ENCODE results near the gene ZFHX3.

Gene ZFHX3

DNA sequence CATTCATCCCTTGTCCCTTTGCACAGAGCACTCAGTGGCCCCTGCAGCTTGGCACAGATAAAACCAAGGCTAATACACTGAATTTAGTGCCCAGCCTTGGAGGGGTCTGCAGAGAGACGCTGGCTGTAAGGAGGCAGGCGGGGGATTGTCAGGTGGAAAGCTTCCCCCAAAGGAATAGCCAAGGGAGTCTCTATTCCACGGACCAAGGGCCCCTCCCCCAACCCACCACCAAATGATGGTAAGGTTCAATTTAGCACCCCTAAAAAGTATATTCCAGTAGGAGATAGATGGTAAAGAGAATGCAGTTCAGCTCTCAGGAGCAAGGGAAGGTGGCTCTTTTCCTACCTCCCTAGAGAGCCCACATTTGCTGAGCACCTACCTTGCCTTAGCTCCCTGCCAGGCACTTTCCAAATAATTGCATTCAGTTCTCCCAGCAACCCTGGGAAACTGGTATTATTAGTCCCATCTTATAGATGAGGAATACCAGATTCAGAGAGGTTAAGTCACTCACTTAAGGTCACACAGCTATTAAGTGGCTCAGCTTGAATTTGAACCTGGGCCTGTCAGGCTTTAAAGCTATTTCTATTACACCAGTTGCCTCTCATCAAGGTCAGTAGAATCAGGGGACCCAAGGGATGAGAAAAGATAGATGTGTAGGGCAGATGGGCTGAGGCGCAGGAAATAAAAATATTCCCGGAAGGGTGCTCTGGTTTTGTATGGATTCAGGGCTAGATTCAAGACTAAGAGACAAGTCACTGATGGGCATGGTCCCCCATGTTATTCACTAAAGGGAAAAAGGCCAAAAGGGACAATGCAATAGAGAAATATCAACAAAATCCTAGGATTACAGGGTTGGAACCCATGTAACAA is 20.0 kb upstream of the ZFHX3 start:
- no peak for DNase-seq

DNA sequence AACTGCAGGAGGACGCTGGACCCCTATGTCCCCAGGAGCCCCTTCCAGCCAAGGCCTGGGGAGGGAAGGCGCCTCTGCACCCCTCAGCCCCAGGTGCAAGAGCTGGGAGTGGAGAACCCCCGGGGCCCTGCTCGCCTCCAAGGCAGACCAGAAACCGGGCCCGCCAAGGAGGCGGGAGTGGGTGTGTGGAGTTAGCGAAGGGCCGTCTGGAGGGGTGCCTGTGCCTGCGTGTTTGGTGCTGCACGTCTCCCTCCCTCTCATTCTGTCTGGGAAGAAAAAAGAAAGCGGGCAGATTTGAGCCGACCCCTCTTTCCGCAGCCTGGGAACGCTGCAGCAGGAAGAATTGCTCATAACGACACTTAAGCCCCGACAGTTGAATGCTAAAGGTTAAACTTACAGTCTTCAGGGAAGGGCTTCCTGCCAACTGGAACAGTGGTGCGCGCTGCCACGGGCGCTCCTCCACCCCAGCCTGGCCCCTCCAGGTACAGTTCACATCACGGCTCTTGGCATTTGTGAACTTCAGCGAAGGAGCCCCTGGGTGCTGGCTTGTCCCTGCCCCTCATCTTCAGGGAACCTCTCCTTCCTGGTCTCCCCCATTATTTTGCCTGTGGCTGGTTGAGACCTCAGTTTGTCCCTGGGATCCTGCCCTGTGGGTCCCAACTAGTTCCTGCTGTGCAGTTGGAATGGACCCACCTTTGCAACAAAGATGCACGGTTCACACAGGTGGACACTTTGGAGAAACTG is 19.2 kb upstream of the ZFHX3 start:
- DNase-seq, result no peak

DNA sequence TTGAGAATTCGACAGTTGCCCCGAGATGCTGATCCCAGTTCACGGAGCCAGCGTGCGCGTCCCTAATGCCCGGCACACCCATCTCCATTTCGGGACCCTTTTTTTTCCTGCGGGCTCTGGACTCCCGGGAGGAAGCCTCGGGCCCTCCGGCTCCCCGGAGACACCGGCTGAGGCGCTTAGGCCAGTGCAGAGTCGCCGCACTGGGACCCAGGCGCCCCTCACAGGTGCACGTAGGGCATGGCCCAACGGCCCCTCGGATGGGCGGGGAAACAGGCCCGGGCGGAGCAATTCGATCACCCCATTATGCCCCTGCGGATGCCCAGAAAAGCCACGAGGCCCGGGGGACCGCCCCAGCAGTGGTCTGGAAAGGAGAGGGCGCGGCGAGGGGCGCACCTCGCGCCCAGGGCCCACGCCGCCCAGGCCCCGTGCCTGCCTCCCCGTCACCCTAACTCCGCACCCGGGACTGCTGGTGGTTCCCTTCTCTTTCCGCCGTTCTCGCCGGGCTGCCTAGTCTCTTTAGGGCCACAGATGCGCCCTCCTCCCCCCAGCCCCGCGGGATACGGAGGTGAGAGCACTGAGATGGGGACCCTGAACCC is 18.5 kb upstream of the ZFHX3 start:
- DNase-seq, result no peak

DNA sequence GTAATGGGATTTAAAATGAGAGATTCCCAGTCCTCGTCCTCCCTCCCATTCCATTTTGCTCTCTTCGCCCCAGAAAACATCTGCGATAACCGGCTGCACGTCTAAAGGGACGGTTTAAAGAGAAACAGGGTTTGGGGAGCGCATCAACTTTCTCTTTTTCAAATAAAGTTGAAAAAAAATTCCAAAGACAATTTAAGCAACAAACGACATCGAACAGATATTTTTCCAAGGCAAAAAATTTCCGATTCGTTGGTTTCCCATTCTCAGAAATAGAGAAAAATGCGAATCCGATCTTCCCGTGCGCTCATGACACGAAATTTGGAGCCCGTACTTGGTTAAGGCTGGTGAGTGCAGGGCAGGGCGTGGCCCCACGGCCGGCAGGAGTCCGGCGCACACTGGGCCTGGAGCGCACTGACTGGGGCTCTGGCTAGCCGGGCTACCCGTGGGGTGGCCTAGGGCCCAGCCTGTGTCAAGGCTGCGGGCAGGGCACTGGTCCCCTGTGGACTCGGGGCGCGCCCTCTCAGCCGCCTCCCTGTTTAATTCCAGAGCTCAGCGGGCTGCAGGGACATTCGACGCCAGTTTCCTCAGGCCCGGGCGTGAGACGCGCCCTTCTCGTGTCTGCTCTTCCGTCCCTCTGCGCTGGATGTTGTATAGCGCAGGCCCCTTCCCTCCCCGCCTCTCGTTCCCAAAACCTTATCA is 17.9 kb upstream of the ZFHX3 start:
- peak; percentile 24 to 31 for DNase-seq

DNA sequence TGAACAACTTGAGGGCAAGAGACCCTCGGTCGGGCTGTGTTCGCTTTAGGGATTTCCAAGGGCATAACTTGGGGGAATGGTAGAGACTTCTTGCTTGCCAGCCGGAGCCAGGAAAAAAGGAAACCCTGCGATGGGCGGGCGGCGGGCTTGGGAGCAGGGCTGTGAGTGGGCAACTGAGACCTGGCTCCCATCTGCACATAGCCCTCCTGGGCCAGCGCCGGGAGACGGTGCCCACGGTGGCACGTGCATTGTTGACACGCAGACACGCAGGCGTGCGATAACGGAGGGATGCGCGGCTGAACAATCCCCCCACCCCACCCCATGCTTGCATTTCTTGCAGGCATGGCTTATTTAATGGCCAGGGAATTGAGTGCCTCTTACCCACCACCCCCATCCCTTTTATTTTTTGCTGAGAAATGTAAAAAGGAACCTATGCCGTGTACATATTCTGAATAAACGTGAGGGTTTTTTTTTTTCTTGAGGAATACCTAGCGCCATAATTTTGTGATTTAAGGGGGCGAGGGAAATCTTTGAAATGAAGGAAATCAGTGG is 17.1 kb upstream of the ZFHX3 start:
- no peak for DNase-seq

DNA sequence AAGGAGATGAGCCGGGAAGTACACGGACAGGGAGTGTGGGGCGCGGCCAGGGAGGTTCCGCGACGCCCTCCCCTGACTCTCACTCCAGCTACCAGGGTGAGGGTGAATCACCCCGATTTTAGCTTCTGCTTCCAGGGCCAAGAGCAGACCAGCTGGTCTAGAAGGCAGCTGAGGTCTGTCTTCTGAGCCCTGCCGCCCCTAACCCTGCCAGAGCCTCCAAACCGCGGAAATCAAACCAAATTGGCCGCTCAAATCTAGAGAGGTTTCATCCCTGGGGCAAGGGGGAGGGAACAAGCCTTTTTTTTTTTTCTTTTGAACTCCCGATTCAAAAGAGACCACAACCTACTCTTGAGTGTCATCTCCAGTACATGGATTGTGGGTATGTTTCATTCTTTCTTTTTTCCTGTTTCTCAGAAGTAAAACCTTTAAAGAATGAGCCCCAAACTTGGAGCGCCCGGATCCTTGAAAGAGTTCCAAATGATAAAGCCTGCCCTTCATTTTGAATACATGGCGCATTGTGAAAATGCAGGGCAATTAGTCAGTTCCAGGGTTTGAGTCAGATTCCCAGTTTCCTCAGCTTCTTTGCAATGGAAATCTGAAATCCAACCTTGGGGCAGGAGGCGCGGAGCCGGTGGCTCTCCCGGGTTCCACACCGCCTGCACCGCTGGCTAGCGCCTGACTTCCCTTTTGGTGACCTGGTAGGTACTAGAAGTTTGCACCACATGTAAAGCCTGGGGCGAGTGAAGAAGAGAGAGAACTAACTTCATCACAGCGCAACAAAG is 16.5 kb upstream of the ZFHX3 start:
- peak; percentile 67 to 81 for DNase-seq

DNA sequence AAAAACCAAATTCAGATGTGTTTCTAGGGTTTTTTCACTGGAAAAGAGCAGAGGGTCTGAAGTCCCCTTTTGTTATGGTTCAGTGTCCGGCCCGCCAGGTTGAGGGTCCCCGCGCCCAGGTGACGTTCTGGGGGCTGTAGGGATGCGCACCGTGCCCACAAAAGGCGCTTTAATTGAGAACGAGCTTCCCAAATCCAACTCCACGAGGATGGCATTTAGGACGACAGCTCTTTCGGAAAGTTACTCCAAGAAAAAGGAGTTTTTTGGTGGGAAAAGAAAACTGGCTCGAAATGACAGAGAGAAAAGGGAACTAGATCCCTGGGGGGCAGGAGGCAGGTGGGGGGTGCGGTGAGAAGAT is 15.9 kb upstream of the ZFHX3 start:
- DNase-seq, result no peak

DNA sequence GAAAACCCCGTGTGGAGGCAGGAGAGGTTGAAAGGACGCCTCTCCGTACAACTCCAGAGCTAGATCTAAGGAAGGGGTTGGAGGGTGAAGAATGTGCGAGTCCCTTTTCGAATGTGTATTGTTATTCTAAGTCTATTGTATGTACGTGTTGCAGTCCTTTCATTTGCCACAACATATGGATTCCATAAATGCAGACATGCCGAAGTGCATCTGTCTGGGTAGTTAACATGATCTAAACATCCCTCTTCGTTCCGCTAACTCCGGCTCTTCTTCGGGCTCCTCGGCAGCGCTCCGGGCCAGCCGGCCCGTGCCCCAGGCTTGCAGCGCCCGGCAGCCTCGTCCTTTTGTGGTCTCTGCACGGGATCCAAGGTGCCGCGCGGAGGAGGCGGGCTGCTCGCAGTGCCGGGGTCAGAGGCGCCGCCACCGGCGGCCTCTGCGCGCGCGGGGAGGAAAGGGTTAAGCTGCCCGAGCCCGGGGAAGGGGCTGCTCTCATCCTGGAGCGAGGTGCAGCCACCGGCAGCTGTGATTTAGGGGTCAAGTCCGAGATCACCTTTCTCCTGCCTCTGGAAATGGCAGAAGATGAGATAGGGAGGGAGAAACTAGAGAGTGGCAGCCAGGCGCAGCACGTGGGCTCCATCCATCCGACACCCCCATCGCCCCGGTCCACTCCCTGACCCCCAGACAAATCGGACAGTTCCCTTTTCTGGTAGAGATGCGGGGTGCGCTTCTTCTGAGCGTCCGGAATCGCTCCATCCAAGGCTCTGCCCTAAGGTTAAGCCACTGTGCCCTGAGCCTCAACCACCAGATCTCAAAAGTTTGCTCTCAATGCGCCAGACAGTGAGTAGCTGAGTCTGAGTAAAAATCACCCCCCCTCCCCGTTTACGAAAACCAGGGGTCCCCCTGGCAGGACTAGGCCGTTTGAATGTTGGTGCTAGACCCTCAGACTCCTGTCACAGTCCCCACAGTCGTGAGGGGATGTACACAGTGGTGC is 15.1 kb upstream of the ZFHX3 start:
- DNase-seq, result peak in 1 of 2 donors; percentile 18

DNA sequence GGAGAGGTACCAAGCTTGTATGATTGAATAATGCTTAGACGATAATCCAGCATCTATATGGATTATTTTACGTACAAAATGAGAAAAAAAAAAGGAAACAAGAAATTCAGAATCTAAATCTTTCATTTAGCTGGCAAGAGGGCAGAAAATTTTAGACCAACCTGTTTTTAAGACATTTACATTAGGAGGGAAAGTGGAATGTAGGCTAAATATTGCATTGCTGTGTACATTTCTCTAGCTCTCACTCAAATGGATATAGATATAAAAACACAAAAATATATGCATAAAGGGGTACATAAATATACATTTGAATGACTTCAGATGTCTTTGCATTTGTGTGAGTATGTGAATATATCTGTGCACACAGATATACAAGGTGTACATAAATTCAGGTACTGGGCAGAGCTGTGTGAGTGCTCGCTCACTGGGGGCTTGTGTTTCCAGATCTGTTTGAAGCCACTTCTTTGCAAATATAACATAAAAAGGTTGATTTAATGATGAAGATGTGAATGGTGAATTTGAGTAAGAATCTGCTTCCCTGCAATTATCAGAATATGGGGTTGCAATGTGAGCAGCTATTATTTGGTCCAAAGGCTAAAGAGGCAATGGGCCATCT is 14.2 kb upstream of the ZFHX3 start:
- no peak for DNase-seq

DNA sequence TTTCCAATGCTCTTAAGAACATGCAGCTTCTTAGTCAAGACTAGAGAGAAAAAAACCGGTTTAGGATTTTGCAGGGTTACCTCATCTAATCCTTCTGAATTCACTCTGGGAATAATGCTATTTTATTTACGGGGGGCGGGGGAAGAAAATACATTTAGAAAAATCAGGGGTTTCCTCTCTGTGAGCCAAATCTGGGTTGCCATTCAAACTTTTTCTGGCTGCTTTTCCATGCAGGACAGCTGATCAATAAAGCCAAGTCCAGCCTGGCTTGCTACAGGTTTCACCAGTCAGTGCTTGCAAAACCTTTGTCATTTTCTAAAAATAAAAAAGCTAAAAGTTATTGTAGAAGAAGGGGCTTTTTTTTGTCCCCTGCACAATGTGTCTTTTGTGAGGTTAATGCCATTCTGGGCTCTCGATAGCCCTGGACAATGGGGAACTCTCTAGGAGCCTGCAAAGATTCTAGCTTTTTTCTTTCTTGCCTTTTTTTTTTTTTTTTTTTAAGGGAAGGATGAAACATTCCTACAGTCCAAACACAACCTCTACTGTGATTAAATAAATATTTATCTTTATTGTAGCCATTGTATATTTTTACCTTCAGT is 13.1 kb upstream of the ZFHX3 start:
- no peak for DNase-seq

DNA sequence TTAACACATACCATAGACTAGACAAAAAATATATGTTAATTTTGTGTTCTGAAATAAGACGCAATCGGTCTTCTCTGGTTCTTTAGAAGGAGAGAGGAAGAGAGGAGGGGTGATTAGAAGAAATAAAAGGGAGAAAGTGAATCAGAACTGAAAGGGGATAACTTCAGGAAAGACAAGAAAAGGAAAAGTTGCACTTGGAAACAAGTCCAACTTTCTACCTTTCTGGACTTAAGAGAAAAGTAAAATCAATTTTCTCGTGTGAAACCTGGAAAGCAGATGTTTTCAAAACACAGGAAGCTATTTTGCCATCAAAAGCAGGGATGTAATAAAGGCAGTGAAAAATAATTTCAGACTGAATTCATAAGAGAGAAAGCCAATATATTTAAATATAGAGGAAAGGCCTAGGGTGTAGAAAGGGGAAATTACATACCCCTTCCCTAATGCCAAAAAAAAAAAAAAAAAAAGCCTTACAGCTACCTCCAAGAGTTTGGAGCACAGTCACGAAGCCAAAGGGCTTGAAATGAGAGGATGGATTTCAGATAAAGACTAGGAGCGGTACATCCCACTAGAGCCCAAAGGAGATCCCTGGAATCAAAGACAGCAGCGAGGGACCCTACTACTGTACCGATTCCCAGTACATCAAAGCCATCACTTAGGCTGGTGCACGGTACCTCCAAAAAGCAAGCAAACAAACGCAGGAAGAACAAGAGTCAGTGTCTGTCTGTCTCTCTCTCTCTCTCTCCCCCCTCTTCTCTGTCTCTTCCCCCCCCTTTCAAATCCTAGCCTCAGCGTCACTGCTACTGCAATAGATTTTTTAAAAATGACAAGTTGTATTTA is 12.1 kb upstream of the ZFHX3 start:
- DNase-seq, result no peak

DNA sequence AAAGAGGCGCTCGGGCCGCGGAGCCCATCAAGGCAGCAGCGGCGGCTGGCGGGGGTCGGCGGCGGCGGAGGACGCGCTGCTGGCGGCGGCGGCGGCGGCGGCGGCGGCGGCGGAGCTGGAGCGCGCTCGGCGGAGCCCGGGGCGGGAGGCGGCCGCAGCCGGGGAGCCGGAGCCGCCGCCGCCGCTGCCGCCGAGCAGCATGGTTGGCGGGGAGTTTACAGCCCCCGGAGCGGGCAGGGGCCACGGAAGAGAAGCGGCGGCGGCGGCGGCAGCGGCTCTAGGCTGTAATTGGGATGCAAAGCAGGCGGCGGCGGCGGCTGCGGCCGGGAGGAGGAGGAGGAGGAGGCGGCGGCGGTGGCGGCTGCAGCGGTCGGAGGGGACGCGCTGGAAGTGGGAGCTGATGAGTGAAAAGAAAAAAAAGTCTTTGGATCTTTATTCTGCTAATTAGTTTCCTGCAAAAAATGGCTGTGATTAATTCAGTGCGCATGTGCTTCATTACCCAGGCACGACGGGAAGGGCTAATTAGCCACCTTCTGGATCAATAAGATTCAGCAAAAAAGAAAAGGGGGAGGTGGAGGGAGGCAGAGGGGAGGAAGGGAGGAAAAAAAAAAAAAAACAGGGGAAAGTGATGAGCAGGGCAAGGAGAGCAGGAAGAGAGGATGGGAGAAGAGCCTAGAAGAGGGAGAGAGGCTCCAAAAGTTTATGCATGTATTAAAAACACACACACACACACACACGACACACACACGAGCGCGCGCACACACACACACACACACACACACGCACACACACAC is 10.9 kb upstream of the ZFHX3 start:
- DNase-seq, result peak; percentile 23 to 42

DNA sequence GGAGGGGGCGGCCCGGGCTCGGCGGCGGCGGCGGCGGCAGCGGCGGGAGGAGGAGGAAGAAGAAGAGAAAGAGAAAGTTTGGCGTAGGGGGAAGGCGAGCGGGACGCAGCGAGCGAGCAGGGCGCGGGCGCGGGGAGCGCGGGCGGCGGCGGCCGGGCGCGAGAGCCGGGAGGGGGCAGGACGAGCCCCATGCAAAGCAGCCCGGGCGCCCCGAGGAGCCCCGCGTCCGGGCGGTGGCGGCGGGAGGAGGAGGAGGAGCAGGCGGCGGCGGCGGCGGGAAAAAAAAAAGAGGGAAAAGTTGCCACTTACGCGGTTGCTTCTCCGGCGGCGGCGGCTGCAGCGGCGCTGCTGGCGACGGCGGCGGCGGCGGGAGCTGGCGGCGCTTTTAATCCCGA is 10.3 kb upstream of the ZFHX3 start:
- DNase-seq, result peak; percentile 64 to 78

DNA sequence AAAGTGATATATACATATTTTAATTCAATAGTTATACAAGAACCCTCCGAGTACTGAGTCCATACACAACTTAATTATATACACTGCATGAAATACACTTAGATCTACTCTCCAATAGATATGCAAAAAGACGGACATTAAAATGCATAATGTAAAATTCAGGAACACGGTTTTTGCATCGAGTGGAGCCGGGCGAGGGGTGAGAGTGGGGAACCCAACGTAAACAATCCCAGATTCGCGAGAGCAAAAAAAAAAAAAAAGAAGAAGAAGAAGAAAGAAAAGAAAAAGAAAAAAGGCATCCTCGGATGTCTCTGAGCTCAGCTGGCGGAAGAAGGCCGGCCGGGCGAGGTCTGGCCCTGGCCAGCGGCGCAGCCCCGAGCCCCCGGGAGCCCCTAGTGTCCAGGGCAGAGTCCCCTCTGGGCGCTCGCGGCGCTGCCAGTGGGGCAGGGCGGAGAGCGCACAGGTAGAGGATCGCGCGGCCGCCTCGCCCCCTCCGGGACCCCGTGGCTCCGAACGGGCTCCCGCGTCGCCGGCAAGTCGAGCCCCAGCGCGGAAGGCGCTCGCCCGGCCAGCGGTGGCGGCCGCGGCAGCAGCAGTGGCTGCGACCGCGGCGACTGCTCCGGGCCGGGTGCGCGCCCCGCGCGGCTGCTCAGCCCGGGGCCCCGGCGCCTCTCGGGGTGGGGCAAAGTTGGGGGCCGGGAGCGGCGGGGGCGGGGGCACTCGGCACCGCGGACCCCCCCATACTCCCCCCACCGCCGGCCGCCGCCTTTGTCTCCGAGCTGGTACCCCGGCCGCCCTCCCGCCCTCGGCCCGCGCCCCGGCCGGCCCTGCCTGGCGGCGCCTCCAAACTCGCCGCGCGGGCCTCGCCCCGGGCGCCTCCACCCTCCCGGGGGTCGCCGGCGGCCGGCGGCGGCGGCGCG is 9.6 kb upstream of the ZFHX3 start:
- DNase-seq, result peak; percentile 35 to 50

DNA sequence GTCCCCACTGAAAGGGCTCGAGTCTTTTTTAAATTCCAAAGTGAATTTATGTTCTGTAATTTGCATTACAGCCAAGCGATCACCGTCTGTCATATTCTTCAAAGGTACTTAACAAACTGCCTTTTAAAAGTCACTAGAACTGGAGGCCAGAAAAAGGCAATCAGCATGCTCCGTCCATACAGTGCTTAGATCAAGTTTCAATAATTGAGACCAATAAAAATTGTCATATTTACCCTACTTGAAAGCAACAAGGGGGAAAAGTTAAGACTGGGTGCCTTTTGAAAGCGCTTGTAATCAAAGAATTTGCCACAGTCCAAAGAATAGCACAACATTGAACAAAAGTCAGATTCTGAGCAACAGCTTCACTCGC is 9.0 kb upstream of the ZFHX3 start:
- DNase-seq, result no peak

DNA sequence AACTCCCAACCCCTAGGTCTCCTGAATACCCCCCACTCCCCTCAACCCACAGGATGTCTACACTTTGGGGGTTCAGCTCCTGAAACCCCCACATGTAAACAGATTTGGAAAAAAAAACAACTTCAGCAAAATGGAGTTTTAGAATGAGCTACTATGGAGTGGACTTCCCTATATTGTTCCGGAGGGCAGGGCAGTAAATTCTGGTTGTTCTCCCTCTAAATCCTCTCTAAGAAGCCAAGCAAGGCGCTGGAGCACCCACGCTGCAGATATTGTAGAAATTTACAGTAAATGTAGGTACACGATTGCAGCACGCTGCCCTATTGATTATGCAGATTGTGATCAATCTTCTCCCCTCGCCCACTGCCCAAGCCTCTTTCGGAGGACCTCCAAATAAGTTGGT is 8.5 kb upstream of the ZFHX3 start:
- peak; percentile 40 to 57 for DNase-seq
